Rectal smooth muscle tissue (tissue), 1 donor: Measurements from ENCODE around the gene C14orf93.
A peak's percentile ranks its signal among the peaks of the same experiment; 100 is the strongest.
"Not testable (repeated sequence)": the region's sequence is repeated elsewhere in the genome, so short reads cannot be mapped to it uniquely, and the experiment has no call there.

ENCODE experiments used
- H3K27ac ChIP-seq: one replicate; pipeline ENCODE4 v1.7.0; 2013; ENCODE audit warnings: low read depth, low read length, inconsistent platforms
- H3K27me3 ChIP-seq: one replicate; pipeline ENCODE4 v1.7.0; 2013; ENCODE audit warnings: low read length; ENCODE audit not compliant: control insufficient read depth, insufficient read depth
- H3K36me3 ChIP-seq: one replicate; pipeline ENCODE4 v1.7.0; 2013; ENCODE audit warnings: low read length; ENCODE audit not compliant: control insufficient read depth, insufficient read depth
- H3K4me1 ChIP-seq: one replicate; pipeline ENCODE4 v1.7.0; 2013; ENCODE audit warnings: low read length; ENCODE audit not compliant: control insufficient read depth, insufficient read depth
- H3K4me3 ChIP-seq: one replicate; pipeline ENCODE4 v1.7.0; 2013; ENCODE audit warnings: low read length
- H3K9ac ChIP-seq: one replicate; pipeline ENCODE4 v1.7.0; 2013; ENCODE audit warnings: low read length

C14orf93 gene

DNA sequence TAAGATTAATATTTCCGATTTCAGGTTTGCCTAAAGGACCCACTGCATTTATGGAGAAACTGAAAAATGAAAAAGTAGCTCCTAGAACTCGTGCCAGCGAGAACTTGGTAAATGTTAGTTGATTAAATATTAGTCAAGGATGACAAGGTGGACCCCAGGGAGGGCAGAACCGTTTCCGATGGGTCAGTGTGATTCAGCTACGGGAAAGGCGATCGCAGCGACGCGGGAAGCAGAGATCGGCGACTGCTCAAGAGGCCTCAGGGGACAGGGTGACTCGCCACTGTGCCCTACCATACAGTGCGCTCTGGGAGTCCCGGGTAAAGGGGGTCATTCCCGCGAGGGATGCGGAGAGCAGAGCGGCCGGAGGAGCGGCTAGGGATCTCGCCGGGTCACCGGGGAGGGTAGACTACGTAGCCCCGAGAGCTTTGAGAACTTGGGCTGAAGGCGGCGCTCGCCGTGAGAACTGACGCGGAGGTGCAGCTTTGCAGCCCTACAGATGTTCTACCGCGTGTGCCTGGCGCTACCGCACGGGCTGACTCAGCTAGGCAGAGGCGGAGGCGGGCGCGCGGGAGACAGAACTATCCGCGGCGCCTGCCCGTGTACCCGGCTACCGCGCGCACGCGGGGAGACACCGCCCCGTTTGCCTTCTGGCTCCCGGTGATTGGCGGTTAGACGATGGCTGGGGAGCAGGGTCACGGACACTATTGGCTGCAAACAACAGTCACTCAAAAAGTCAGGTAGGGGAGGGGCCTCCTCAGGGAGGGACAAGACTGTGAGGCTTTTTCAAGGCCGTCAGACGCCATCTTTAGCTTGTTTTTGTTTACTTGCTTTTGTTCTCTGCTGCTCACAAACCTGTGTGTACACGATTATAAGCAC lies 3.2 kb downstream of the C14orf93 start:
- Histone ChIP-seq H3K4me3 (peak overlapping the region; percentile 69), H3K27ac (peak overlapping the region; percentile 94), H3K27me3 (no peaks in the 10 kb centered on the region), H3K9ac (peak overlapping the region; percentile 63), H3K36me3 (no peaks in the 10 kb centered on the region), H3K4me1 (peaks cover 5% of the 10 kb centered on the region)

DNA sequence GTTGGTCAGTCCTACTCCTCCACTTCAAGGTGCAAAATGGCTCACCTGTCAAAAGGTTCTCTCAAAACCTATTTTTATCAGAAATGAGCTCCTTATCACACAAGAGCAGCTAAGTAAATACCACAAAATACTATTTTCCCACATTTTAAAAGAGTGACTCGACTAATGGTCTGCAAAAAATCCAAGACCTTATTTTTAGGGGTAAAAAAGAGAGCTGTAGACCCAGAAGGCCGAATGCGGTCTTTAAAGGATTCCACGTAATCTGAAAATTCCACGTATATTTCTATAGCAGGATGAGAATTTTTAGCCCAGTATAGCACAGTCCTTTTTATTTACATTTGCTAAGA lies 3.8 kb downstream of the C14orf93 start:
- H3K4me1 ChIP-seq: peaks cover 5% of the 10 kb centered on the region

DNA sequence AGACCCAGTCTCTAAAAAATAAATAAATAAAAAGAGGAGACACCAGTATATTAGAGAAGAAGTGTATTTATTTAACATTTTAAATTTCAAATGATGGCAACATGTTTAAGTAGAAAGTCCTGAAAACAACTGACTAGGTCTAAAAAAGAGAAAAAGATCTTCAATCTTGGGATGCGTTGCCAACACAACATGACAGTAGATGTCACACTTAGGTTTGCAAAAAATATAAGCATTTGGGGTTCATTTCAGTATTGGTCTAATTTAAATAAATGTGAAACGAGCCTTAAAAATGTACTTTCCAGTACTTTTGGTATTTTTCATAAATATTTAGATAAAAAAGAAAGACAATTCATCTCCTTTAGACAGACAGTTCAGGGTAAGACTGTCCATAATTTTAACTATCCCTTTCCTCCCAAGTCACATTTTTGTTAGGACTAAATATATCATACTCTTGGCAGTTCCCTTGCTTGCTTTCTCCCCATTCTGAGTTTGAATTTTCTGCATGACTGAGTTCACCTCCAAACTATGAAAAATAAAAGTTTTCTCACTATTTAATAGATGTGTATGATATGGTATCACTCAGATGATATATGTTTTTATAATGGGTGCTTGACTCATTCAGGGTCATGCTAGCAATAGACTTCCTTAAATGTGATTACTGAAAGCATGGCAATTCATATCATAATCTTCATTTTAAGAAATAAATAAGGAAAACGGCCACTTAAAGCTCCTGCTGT lies 4.3 kb downstream of the C14orf93 start:
- Histone ChIP-seq H3K27me3 (no peaks in the 10 kb centered on the region), H3K4me3 (no peak overlapping the region), H3K27ac (no peak overlapping the region), H3K4me1 (peaks cover 5% of the 10 kb centered on the region), H3K36me3 (no peaks in the 10 kb centered on the region), H3K9ac (no peak overlapping the region)

More for the DNA sequence above, 3.8 kb downstream of the C14orf93 start:
- H3K27ac ChIP-seq: peak overlapping the region; percentile 94
- no peak overlapping the region for H3K9ac ChIP-seq
- no peaks in the 10 kb centered on the region for H3K36me3 ChIP-seq
- H3K27me3 ChIP-seq: no peaks in the 10 kb centered on the region
- peak overlapping the region; percentile 69 for H3K4me3 ChIP-seq

DNA sequence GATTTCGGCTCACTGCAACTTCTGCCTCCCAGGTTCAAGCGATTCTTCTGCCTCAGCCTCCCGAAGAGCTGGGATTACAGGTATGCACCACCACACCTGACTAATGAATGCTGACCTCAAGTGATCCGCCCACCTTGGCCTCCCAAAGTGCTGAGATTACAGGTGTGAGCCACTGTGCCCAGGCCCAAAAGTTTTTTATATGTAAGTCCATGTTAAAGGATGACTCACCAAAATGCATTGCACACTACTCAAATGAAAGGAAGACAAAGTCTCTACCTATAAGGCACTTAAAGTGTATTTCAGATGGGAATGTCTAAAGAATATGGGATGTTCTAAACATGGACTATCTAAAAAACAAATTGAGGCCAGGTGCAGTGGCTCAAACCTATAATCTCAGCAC lies 5.7 kb downstream of the C14orf93 start:
- H3K4me1 ChIP-seq, H3K27me3 ChIP-seq, H3K4me3 ChIP-seq, H3K27ac ChIP-seq, H3K36me3 ChIP-seq, H3K9ac ChIP-seq: not testable (repeated sequence)

DNA sequence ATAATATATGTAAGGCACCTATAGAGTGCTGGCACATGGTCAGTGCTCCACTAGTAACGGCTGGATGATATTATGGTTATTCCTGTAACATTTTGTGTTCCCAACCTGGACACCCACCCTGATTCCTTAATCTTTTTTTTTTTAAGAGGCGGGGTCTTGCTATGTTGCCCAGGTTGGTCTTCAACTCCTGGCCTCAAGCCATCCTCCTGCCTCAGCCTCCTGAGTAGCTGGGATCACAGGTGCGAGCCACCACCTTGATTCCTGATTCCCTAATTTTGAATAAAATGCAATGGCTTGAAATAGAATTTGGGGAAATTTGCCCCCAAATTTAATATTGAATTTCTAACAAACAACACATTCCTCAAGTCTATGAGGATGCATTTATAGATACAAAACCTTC lies 7.4 kb downstream of the C14orf93 start:
- Histone ChIP-seq H3K36me3 (no peaks in the 10 kb centered on the region), H3K27ac (no peak overlapping the region), H3K4me1 (no peaks in the 10 kb centered on the region), H3K9ac (no peak overlapping the region), H3K27me3 (no peaks in the 10 kb centered on the region), H3K4me3 (no peak overlapping the region)

DNA sequence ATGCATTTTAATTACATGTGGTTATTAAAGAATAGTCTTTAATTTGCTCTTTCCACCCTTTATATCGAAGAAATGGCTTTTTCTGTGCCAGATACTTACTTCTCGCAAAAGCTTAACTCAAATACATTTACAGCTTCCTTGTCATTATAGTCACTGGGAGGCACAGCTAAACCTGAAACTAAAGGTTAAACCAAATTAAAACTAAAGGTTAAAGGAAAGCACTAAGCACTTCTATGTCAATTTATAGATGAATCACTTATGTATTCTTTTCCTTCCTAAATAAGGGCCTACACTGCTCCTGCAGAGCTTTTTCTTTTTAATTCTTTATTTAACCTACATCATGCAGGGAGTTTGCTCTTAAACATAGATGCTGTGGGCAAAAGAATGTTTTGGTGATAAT lies 9.1 kb downstream of the C14orf93 start:
- Histone ChIP-seq H3K27ac (no peak overlapping the region), H3K4me3 (no peak overlapping the region), H3K27me3 (no peaks in the 10 kb centered on the region), H3K9ac (no peak overlapping the region), H3K4me1 (no peaks in the 10 kb centered on the region), H3K36me3 (no peaks in the 10 kb centered on the region)

DNA sequence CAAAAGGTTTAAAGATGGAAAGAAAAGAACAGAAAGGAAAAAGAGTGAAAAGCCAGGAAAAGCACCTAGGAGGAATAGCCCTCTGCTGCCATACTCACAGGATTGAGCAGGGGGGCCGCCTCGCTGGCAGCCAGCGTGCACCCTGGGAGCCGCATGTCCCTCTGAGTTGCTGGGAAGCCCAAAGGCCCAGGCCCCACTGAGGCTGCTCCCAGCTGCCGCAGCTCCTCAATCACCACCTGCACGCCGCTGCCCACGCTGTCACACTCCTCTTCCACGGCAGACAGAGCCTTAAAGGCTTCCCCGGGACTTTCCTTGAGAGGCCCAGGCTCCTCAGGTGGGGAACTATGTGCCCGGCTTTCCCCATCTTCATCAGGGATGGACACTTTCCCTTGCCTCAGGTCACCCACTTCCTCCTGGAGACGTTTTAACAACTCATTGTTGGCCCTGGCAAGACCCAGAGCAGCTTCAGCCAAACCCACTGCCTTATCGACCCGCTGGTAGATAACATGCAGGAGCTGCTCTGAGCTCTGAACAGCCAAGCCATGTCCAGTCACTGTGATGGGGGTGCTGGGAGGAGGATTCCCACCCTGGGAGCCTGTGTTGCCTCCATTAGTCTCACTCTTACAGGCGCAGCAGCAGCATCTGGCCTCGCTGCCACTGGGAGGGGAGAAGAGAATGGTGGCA lies 11.5 kb downstream of the C14orf93 start:
- H3K36me3 ChIP-seq: no peaks in the 10 kb centered on the region
- H3K4me1 ChIP-seq: peaks cover 3% of the 10 kb centered on the region
- no peaks in the 10 kb centered on the region for H3K27me3 ChIP-seq
- H3K4me3 ChIP-seq: no peak overlapping the region
- H3K9ac ChIP-seq: no peak overlapping the region
- H3K27ac ChIP-seq: no peak overlapping the region

DNA sequence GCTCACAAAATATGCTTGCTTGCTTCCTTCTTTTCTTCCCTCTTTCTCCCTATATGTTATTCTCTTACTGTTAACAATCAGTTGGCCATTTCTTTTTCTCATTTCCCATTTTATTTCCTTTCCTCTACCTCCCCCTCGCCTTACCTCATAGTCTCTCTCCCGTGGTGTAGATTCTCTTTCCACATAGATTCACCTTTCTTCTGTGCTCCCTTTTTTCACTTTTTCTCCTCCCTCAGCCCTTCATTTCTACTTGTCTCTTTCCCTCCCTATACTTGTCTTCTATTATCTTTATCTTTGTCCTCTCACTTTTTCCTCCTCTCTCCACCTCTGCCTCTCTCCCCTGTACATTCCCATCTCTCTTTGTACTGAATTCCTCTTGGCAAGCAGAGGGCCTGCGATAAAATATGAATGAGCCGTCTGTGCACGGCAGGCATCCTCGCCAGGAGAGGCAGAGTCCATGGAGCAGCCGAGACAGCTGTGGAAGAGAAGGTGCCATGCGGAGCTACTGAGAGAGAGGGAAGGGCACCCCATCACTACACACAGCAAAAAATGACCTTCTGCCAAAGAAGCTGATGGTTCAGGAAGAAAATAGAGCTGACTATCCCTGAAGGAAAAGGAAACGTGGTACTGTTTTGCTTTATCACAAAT lies 12.1 kb downstream of the C14orf93 start:
- peaks cover 3% of the 10 kb centered on the region for H3K4me1 ChIP-seq
- no peaks in the 10 kb centered on the region for H3K36me3 ChIP-seq
- H3K4me3 ChIP-seq: no peak overlapping the region
- no peak overlapping the region for H3K9ac ChIP-seq
- no peaks in the 10 kb centered on the region for H3K27me3 ChIP-seq
- H3K27ac ChIP-seq: no peak overlapping the region

DNA sequence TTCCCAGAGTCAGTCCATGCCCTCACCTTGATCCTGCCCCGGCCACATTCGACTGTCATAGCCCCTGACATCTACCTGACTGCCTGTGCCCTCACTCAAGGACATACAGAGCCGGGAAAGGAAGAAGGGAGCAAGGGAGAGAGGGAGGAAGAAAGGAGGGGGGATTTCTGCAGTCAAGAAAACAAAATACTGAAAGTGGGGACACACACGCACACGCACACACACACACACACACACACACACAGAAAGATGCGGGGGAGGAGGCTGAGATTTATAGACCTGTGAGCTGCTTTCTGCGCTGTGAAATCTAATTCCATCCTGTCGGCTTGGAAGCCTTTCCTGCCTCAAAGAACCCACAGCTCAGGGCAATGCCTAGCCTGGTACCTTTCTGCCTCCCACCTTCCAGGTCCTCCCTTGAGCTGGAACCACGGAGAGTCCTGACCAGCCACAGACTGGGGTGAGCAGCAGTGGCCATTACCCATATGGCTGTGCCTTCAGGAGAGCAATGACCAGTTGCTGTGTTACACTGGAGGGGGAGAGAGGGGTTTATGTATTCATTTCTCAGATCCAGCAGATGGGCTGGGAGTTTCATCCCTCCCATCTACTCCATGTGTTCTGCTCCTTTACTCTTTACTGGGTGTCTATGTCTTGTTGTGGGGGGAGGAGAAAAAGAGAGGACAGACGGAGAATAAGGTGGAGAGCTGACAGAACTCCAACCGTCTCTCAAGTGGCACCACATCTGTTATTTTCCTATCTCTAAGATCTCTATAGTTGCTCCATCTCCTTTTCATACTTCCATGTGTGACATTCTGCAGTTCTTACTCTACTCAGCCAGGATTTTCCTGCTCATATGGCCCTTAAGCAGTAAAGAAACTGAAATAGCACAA lies 12.9 kb downstream of the C14orf93 start:
- Histone ChIP-seq H3K4me1 (peaks cover 3% of the 10 kb centered on the region), H3K27ac (no peak overlapping the region), H3K36me3 (no peaks in the 10 kb centered on the region), H3K4me3 (no peak overlapping the region), H3K9ac (no peak overlapping the region), H3K27me3 (no peaks in the 10 kb centered on the region)

DNA sequence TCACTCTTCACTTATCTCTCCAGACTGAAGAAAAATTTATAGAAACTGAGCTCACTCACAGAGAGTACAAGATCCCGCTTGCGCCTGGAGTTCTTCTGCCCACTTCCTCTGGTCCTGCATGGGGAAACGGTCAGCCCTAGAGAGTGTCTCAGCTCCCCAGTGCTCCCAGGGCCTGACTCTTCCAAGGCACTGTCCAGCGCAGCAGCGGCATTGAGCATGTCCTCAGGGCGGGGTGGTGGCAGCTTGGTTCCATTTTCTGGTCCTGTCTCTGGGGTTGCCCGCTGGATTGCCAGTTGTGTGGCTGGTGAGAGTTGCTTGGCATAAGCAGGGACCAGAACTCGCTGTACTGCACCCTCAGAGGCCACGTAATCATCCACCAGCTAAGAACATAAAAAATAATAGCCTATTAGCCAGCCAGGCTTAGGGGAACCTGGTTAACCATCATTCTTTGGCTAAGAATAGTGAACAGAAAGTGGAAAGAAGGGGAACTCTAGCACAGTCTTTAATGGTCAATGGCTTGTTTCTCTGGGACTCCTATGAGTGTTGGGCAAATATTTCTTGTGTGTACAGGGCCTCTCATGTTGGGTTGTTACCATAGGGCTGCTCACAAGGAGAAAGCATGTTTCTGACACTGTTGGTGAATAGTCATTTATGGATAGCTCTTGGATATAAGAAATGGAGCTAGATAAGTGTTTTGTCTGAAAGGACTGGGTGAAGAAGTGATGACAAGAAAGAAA lies 13.9 kb downstream of the C14orf93 start:
- Histone ChIP-seq H3K27me3 (no peaks in the 10 kb centered on the region), H3K27ac (no peak overlapping the region), H3K36me3 (no peaks in the 10 kb centered on the region), H3K9ac (no peak overlapping the region), H3K4me1 (peaks cover 3% of the 10 kb centered on the region), H3K4me3 (no peak overlapping the region)

DNA sequence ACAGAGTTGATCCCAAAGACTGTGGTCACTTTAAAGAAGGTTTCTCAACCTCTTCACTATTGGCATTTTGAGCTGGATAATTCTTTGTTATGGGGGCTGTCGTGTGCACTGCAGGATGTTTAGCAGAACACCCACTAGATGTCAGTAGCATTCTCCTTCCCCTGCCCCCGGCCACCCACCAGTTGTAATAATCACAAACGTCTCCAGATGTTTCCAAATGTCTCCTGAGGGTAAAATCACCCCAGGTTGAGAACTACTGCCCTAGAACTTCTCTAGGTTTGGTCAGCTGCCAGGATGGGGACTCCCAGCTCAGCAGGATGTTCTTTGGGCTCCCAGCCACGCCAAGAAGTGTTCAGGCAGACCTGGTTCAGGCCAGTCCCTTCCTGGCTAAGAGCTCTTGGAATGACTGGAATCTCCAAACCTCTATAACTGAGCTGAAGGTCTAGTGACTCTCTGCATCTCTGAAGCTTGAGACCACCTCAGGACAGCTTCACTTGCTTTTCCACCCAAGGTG lies 15.1 kb downstream of the C14orf93 start:
- H3K27ac ChIP-seq: no peak overlapping the region
- H3K4me3 ChIP-seq: no peak overlapping the region
- H3K9ac ChIP-seq: no peak overlapping the region
- no peaks in the 10 kb centered on the region for H3K36me3 ChIP-seq
- no peaks in the 10 kb centered on the region for H3K27me3 ChIP-seq
- peaks cover 3% of the 10 kb centered on the region for H3K4me1 ChIP-seq
